SJCRH30 (cell line): ENCODE data around the gene CUX1. TPM values are rescaled to one million over a fixed set of nuclear protein-coding genes. Genes with fewer than 3 reads are reported as not detected.

Source experiments
- DNase-seq, 2 experiments: peaks; one replicate each; pipeline ENCODE4 v3.0.0-alpha.2; 2015 to 2020
- H3K27ac ChIP-seq: fragments of 250-450 bp; sonication (Bioruptor Pico); 2 replicates; pipeline ENCODE4 v1.5.1; 2020; ENCODE audit warnings: mild to moderate bottlenecking, moderate library complexity
- H3K27me3 ChIP-seq: fragments of 250-450 bp; sonication (Bioruptor Pico); 2 replicates; pipeline ENCODE4 v1.5.1; 2020; ENCODE audit warnings: mild to moderate bottlenecking, moderate library complexity
- H3K36me3 ChIP-seq: fragments of 250-450 bp; sonication (Bioruptor Pico); 2 replicates; pipeline ENCODE4 v1.5.1; 2020; ENCODE audit warnings: mild to moderate bottlenecking, moderate library complexity
- H3K4me1 ChIP-seq: fragments of 250-450 bp; sonication (Bioruptor Pico); 2 replicates; pipeline ENCODE4 v1.5.1; 2020; ENCODE audit warnings: mild to moderate bottlenecking, moderate library complexity
- H3K4me3 ChIP-seq: fragments of 250-450 bp; sonication (Bioruptor Pico); 2 replicates; pipeline ENCODE4 v1.5.1; 2020; ENCODE audit warnings: mild to moderate bottlenecking, moderate library complexity
- H3K9me3 ChIP-seq: fragments of 250-450 bp; sonication (Bioruptor Pico); replicated peaks from 2 replicates; pipeline ENCODE4 v1.5.1; 2020; ENCODE audit warnings: mild to moderate bottlenecking, moderate library complexity
- total RNA-seq: library from RNA; depleted of rRNA; stranded (reverse); fragments of >200 nt; shearing (Covaris generic); gene quantifications from 2 replicates; pipeline ENCODE4 v1.2.3, GENCODE V29; 2014; rRNA removed

Gene CUX1
- total RNA-seq = 24.2 and 29.1 TPM in 2 replicates

- Histone ChIP-seq H3K9me3 (no peaks in the 10 kb centered on the region), H3K4me3 (peak within 1 kb of the TSS; percentile 79), H3K36me3 (no peaks in the 10 kb centered on the region), H3K4me1 (peaks cover 9% of the 10 kb centered on the region), H3K27ac (no peak within 1 kb of the TSS), H3K27me3 (no peaks in the 10 kb centered on the region)
- no peak for DNase-seq
Observed at GRCh38 chr7:101817471-101818286, at the start of gene CUX1. Gene CUX1, plus strand, starts transcription at chr7:101817626. Its CDS starts 14 bp downstream, at chr7:101817640.

GRCh38 chr7:101768280-101768679 lies 49.1 kb upstream of the CUX1 start:
- Histone ChIP-seq H3K4me1 (no peaks in the 10 kb centered on the region), H3K27ac (no peak overlapping the region), H3K36me3 (no peaks in the 10 kb centered on the region), H3K9me3 (no peaks in the 10 kb centered on the region), H3K4me3 (no peak overlapping the region), H3K27me3 (peaks cover 15% of the 10 kb centered on the region)
- DNase-seq = no peak

GRCh38 chr7:101770466-101770865 lies 47.0 kb upstream of the CUX1 start:
- Histone ChIP-seq H3K27me3 (peaks cover 7% of the 10 kb centered on the region), H3K4me1 (no peaks in the 10 kb centered on the region), H3K27ac (no peak overlapping the region), H3K4me3 (no peak overlapping the region), H3K9me3 (no peaks in the 10 kb centered on the region), H3K36me3 (no peaks in the 10 kb centered on the region)
- DNase-seq = no peak

DNA sequence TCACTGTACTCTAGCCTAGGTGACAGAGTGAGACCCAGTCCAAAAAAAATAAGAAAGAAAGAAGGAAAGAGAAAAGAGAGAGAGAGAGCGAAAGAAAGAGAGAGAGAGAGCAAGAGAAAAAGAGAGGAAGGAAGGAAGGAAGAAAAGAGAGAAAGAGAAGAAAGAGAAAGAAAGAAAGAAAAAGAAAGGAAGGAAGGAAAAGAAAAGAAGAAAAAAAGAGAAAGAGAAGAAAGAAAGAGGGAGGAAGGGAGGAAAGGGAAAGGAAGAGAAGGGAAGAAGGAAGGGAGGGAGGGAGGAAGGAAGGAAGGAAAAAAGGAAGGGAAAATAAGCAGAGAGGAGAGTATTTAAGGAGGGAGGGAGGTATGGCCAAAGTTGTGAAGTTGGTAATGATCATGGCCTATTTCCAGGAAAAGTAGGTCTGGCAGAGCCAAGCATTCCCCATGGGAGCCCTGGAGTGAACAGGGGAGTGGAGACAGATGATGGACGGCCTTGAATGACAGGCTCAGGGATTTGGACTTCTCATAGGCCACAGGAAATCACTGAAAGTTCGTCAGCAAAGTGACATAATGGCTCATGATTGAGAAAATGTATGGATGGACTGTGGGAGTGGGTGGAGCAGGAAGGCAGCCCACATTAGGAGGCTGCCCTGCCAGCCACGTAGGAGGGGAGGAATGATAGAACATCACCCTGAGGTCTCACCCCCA lies 44.8 kb upstream of the CUX1 start:
- Histone ChIP-seq H3K36me3 (no peaks in the 10 kb centered on the region), H3K27me3 (peaks cover 7% of the 10 kb centered on the region), H3K27ac (no peak overlapping the region), H3K9me3 (no peaks in the 10 kb centered on the region), H3K4me1 (no peaks in the 10 kb centered on the region), H3K4me3 (no peak overlapping the region)
- DNase-seq = no peak

GRCh38 chr7:101775181-101775580 lies 42.2 kb upstream of the CUX1 start:
- DNase-seq = no peak
- Histone ChIP-seq H3K9me3 (no peaks in the 10 kb centered on the region), H3K36me3 (no peaks in the 10 kb centered on the region), H3K27ac (no peak overlapping the region), H3K4me3 (no peak overlapping the region), H3K27me3 (0 out of 2 replicates have a peak, but pooled peaks cover 3% of the 10 kb centered on the region), H3K4me1 (no peaks in the 10 kb centered on the region)

GRCh38 chr7:101778026-101778580 lies 39.3 kb upstream of the CUX1 start:
- no peak overlapping the region for H3K27ac ChIP-seq
- 0 out of 2 replicates have a peak, but pooled peaks cover 3% of the 10 kb centered on the region for H3K27me3 ChIP-seq
- no peak overlapping the region for H3K4me3 ChIP-seq
- no peaks in the 10 kb centered on the region for H3K9me3 ChIP-seq
- H3K4me1 ChIP-seq = no peaks in the 10 kb centered on the region
- no peaks in the 10 kb centered on the region for H3K36me3 ChIP-seq
- DNase-seq = no peak

DNA sequence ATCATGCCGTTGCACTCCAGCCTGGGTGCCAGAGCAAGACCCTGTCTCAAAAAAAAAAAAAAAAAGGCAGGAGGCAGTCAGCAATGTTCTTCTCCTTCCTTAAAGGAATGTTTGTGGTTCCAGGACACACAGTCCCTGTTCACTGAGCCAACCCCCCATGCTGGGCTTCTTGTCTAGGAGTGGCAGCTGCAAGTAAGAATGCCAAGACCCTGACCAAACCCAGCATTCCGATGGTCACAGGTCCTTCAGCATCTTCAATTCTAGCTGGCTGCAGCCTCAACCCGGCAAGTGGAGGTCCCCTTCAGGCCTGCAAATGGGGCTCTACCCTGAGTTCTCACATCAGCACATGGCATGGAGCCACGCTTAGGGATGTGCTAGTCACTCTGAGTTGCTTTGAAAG lies 38.2 kb upstream of the CUX1 start:
- Histone ChIP-seq H3K4me3 (no peak overlapping the region), H3K27me3 (0 out of 2 replicates have a peak, but pooled peaks cover 3% of the 10 kb centered on the region), H3K9me3 (no peaks in the 10 kb centered on the region), H3K27ac (no peak overlapping the region), H3K4me1 (no peaks in the 10 kb centered on the region), H3K36me3 (no peaks in the 10 kb centered on the region)
- DNase-seq = peak in 1 of 2 experiments; percentile 27

- DNase-seq = no peak
- Histone ChIP-seq H3K27ac (no peak overlapping the region), H3K36me3 (no peaks in the 10 kb centered on the region), H3K27me3 (no peaks in the 10 kb centered on the region), H3K9me3 (no peaks in the 10 kb centered on the region), H3K4me3 (no peak overlapping the region), H3K4me1 (no peaks in the 10 kb centered on the region)
Observed at GRCh38 chr7:101780281-101780680, 37.1 kb upstream of the CUX1 start.

- Histone ChIP-seq H3K27me3 (no peaks in the 10 kb centered on the region), H3K36me3 (no peaks in the 10 kb centered on the region), H3K27ac (no peak overlapping the region), H3K4me1 (no peaks in the 10 kb centered on the region), H3K4me3 (no peak overlapping the region), H3K9me3 (no peaks in the 10 kb centered on the region)
- DNase-seq = no peak
Observed at GRCh38 chr7:101781439-101781838, 36.0 kb upstream of the CUX1 start.

GRCh38 chr7:101782476-101782875 lies 35.0 kb upstream of the CUX1 start:
- Histone ChIP-seq H3K4me1 (no peaks in the 10 kb centered on the region), H3K4me3 (no peak overlapping the region), H3K27me3 (no peaks in the 10 kb centered on the region), H3K36me3 (no peaks in the 10 kb centered on the region), H3K27ac (no peak overlapping the region), H3K9me3 (no peaks in the 10 kb centered on the region)
- no peak for DNase-seq

DNA sequence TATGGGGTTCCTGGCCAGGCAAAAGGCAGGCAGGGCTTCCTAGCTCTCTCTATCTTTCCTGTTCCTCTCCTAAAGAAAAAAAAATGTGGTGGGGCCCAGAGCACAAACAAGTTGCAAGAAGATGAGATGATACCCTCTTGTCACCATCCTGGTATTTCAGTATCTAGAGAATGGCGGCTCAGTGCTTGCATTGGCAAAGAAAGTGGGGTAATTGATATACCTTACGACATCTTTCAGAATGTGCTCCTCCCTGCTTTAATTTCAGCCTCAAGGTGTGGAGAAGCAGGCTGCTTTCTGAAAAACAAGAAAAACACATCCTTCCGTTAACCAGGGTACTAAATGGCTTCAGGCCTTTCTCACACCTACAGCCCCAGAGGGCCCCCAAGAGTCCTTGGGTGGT lies 34.5 kb upstream of the CUX1 start:
- Histone ChIP-seq H3K27me3 (no peaks in the 10 kb centered on the region), H3K9me3 (no peaks in the 10 kb centered on the region), H3K36me3 (no peaks in the 10 kb centered on the region), H3K4me3 (no peak overlapping the region), H3K4me1 (no peaks in the 10 kb centered on the region), H3K27ac (no peak overlapping the region)
- DNase-seq = no peak

DNA sequence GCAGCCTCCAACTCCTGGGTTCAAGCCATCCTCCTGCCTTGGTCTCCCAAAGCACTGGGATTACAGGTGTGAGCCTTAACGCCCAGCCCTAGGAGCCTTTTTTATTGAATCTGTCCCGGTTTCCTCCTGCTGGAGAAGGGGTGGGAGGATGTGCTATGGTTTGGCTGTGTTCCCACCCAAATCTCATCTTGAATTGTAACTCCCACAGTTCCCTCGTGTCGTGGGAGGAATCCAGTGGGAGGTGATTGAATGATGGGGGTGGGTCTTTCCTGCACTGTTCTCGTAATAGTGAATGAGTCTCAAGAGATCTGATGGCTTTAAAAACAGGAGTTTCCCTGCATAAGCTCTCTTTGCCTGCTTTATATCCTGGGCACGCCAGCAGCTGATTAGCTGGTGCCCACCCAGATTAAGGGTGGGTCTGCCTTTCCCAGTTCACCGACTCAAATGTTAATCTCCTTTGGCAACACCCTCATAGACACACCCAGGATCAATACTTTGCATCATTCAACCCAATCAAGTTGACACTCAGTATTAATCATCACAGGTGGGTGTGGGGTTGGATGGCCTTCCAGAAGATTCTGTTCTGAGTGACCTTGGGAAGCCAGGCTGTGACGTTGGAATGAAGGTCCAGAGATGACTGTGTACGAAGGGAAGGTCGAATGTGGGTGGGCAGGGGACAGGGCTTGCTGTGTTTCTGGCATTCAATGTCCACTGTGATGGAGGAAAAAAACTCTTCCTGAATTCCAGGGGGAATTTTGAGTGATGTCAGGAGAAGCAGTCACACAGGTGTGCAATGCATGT lies 33.8 kb upstream of the CUX1 start:
- no peaks in the 10 kb centered on the region for H3K36me3 ChIP-seq

GRCh38 chr7:101784292-101785127 lies 32.9 kb upstream of the CUX1 start:
- Histone ChIP-seq H3K4me3 (no peak overlapping the region), H3K27me3 (no peaks in the 10 kb centered on the region), H3K27ac (no peak overlapping the region), H3K9me3 (no peaks in the 10 kb centered on the region), H3K36me3 (no peaks in the 10 kb centered on the region), H3K4me1 (no peaks in the 10 kb centered on the region)
- DNase-seq = no peak

More for the DNA sequence above, 33.8 kb upstream of the CUX1 start:
- DNase-seq = no peak
- H3K27ac ChIP-seq = no peak overlapping the region
- no peak overlapping the region for H3K4me3 ChIP-seq
- H3K27me3 ChIP-seq = no peaks in the 10 kb centered on the region
- H3K9me3 ChIP-seq = no peaks in the 10 kb centered on the region
- no peaks in the 10 kb centered on the region for H3K4me1 ChIP-seq

DNA sequence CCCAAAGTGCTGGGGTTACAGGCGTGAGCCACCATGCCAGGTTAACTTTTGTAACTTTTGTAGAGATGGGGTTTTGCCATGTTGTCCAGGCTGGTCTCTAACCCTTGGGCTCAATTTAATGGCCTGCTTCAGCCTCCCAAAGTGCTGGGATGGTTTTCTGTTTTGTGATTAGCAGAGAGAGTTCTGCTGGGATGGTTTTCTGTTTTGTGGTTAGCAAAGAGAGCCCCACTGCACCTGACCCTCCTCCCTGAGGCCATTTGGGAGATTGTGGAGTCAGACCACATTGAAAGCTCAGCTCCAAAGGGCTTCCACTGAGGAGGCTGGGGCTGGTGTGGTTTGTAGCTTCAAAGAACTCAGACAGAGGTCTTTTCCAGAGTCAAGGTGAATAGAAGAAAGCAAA lies 29.6 kb upstream of the CUX1 start:
- H3K36me3 ChIP-seq = no peaks in the 10 kb centered on the region
- DNase-seq = no peak
- no peaks in the 10 kb centered on the region for H3K9me3 ChIP-seq
- no peak overlapping the region for H3K27ac ChIP-seq
- no peaks in the 10 kb centered on the region for H3K27me3 ChIP-seq
- no peaks in the 10 kb centered on the region for H3K4me1 ChIP-seq
- H3K4me3 ChIP-seq = no peak overlapping the region
